ENCODE measurements around the gene VPS35L.

The VPS35L gene

DNA sequence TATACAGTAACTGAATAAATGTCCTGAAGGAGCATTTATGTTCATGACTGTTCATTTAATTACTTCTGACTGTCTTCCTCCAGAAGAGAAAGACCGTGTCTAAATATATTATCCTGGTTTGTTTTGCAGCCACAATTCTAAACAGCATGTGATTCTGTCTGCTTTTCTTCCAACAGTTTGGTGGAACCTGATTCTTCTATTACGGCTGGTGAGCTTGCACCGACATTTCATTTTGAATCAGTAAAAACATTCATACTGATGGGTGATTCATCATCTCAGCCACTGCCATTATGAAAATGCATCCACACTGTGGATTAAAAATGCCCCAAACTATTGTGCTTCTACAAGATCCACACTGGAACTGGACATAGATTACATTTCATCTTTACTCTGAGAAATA lies 145.6 kb downstream of the VPS35L start:
- in situ Hi-C loops (cut with MboI; ENCODE audit: low sequenced_read_pairs), result no loop called here
- H3K36me3 ChIP-seq (replicated peaks), result peaks cover 48% of the 10 kb centered on the region

DNA sequence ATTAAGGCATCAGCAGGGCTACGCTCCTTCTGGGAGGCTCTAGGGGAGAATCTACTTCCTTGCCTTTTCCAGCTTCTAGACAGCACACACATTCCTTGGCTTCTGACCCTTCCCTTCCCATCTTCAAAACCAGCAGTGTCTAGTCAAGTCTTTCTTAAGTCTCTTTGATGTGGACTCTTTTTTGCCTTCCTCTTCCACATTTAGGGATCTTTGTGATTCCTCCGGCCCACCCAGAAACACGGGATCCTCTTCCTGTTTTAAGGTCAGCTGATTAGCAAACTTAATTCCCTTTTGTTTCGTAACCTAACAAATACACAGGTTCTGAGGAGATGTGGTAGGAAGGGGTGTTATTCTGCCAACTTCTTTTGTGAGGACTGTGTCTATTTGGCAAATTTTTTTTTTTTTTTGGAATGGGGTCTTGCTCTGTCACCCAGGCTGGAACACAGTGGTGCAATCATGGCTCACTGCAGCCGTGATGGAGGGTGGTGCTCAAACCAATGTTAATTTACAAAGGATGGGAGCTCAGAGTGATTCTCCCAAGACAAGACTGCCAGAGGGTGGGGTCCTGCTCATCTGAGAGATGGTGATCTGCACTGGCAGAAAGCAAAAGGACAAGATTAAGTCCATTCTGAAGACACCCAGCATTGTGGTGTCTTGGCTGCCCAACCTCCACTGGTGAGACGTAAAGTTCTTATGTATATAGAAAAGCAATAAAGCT lies 147.8 kb downstream of the VPS35L start:
- Histone ChIP-seq H3K4me3 (no peak overlapping the region), H3K36me3 (replicated peaks) (peaks cover 56% of the 10 kb centered on the region), H3K9me3 (no peaks in the 10 kb centered on the region), H3K27me3 (ENCODE audit: low read depth) (no peaks in the 10 kb centered on the region), H3K4me1 (no peaks in the 10 kb centered on the region)
- DNase-seq (ENCODE audit: low spot score in 2 of 2), result no peak
- in situ Hi-C loops (cut with MboI; ENCODE audit: low sequenced_read_pairs), result no loop called here

More for the DNA sequence above, 145.6 kb downstream of the VPS35L start:
- DNase-seq (ENCODE audit: low spot score in 2 of 2), result no peak
- Histone ChIP-seq H3K9me3 (no peaks in the 10 kb centered on the region), H3K4me1 (peaks cover 3% of the 10 kb centered on the region; the same call in 1 of the 2 replicates), H3K27me3 (ENCODE audit: low read depth) (no peaks in the 10 kb centered on the region), H3K4me3 (no peak overlapping the region)

DNA sequence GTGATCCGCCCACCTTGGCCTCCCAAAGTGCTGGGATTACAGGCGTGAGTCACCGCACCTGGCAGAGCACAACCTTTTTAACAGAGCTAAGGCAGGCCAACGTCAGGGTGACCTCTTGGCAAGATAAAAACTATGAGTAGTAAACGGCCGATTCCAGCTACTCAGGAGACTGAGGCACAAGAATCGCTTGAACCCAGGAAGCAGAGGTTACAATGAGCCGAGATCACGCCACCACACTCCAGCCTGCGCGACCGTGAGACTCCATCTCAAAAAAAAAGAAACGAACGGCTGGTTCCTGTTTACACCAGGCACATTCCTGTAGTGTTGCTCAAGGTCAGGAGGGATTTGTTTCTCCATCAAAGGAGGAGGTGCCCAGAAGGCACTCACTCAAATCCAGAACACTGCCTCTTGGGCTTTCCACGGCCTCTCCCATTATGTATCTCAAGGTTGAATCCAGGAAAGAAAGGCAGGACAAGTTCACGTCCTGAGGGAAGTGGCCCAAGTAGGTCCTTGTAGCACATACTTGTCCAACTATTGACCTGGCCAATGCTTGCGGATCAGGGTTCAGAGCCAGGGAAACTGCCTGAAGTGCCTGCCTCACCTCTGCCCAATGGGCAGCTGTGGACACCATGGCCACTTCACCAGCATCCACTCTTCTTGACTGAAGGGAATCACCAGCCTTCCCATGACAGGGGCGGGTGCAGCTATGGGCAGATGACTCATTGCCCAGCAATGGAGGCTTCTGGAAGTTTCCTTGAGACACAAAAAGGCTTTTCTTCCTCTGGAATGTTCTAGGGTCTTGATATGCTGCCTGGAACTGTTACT lies 149.0 kb downstream of the VPS35L start:
- in situ Hi-C loops (cut with MboI; ENCODE audit: low sequenced_read_pairs), result no loop called here
- no peaks in the 10 kb centered on the region for H3K4me1 ChIP-seq

DNA sequence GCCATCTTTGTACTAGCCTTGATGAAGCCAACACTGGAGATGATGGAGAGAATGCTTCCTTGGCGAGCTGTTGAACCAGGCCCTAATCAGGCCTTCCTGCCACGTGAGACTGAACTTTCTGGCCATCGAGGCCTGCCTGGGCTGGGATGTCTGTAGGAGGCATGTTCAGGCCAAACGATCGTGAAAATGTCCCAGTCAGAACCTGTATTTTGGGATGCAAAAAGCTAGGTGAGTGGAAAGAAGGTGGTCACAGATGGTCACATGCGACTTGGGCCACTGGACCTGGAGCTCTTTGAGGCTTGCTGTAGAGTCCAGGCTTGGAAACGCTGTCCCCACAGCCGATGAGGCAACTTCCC lies 149.6 kb downstream of the VPS35L start:
- Histone ChIP-seq H3K4me3 (no peak overlapping the region), H3K4me1 (no peaks in the 10 kb centered on the region), H3K9me3 (no peaks in the 10 kb centered on the region), H3K27me3 (ENCODE audit: low read depth) (no peaks in the 10 kb centered on the region), H3K36me3 (replicated peaks) (peaks cover 61% of the 10 kb centered on the region)
- in situ Hi-C loops (cut with MboI; ENCODE audit: low sequenced_read_pairs), result no loop called here
- DNase-seq (ENCODE audit: low spot score in 2 of 2), result no peak

More for the DNA sequence above, 149.0 kb downstream of the VPS35L start:
- H3K36me3 ChIP-seq (replicated peaks), result peaks cover 60% of the 10 kb centered on the region
- H3K9me3 ChIP-seq, result no peaks in the 10 kb centered on the region
- H3K4me3 ChIP-seq, result no peak overlapping the region
- DNase-seq (ENCODE audit: low spot score in 2 of 2), result no peak
- H3K27me3 ChIP-seq (ENCODE audit: low read depth), result no peaks in the 10 kb centered on the region

DNA sequence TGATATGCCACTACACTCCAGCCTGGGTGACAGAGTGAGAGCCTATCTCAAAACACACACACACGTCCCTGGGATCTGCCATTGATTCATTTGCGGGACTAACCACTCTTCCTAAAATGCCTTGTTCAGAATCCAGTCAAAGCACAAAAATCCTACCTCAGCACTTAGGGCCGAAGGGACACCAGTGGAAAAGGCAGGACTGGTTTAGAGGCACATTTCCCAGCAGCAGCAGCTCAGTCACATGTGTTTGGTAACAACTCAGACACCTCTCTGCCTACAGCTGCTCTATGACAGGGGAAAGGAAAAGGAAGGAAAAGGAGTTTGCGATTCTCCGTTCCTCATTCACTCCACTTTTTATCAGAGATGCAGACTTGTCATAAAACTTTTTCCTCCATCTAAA lies 150.3 kb downstream of the VPS35L start:
- Histone ChIP-seq H3K4me3 (no peak overlapping the region), H3K27me3 (ENCODE audit: low read depth) (no peaks in the 10 kb centered on the region), H3K4me1 (no peaks in the 10 kb centered on the region), H3K36me3 (replicated peaks) (peaks cover 65% of the 10 kb centered on the region), H3K9me3 (no peaks in the 10 kb centered on the region)
- DNase-seq (ENCODE audit: low spot score in 2 of 2), result no peak
- in situ Hi-C loops (cut with MboI; ENCODE audit: low sequenced_read_pairs), result no loop called here

DNA sequence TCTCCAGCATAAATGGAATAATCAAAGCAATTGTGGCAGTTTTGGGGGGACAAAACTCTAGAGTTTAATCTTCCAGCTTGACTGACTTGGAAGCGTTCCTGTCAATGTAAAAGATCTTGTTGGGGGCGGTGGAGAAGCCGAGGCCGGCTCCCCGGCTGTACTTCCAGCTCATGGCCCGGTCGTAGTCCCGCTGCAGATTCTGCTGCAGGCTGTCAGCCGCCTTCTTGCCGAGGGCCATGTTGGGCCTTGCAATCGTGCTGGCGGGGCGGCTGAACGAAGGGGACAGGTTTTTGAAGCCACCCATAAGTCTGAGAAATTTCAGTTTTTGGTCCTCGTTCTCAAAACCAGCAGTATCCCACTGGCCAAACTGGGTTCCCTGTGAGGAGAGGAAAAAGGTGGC lies 151.3 kb downstream of the VPS35L start:
- H3K4me1 ChIP-seq, result no peaks in the 10 kb centered on the region
- in situ Hi-C loops (cut with MboI; ENCODE audit: low sequenced_read_pairs), result no loop called here
- no peak overlapping the region for H3K4me3 ChIP-seq
- peaks cover 72% of the 10 kb centered on the region for H3K36me3 ChIP-seq (replicated peaks)
- no peaks in the 10 kb centered on the region for H3K9me3 ChIP-seq
- H3K27me3 ChIP-seq (ENCODE audit: low read depth), result no peaks in the 10 kb centered on the region
- no peak for DNase-seq (ENCODE audit: low spot score in 2 of 2)

DNA sequence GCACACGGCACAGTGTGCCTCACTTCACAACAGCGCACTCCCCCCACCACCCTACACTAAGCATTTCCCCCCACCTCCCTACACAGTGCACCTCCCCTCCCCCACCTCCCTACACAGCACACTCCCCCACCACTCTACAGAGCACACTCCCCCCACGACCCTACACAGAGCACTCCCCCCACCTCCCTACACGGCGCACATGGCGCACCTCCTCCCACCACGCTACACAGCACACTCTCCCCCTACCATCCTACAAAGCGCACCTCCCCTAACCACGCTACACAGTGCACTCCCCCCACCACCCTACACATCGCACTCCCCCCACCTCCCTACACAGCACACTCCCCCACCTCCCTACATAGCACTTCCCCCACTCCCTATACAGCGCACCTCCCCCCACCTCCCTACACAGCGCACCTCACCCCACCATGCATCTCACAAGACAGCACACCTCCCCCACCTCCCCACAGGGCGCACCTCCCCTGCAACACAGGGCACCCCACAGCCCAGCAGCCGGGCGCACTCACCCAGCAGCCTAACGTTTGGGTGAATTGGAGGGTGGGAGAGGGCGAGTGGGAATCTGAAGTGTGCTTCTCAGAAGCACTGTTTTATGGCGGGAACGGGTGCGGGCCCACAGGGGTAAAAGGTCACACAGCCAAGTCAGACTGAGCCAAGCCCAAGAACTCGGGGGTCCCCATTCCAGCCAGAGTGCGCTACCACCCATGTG lies 152.2 kb downstream of the VPS35L start:
- Histone ChIP-seq H3K9me3 (no peaks in the 10 kb centered on the region), H3K27me3 (ENCODE audit: low read depth) (no peaks in the 10 kb centered on the region), H3K4me3 (no peak overlapping the region), H3K36me3 (replicated peaks) (peaks cover 72% of the 10 kb centered on the region), H3K4me1 (no peaks in the 10 kb centered on the region)
- in situ Hi-C loops (cut with MboI; ENCODE audit: low sequenced_read_pairs), result no loop called here
- no peak for DNase-seq (ENCODE audit: low spot score in 2 of 2)

DNA sequence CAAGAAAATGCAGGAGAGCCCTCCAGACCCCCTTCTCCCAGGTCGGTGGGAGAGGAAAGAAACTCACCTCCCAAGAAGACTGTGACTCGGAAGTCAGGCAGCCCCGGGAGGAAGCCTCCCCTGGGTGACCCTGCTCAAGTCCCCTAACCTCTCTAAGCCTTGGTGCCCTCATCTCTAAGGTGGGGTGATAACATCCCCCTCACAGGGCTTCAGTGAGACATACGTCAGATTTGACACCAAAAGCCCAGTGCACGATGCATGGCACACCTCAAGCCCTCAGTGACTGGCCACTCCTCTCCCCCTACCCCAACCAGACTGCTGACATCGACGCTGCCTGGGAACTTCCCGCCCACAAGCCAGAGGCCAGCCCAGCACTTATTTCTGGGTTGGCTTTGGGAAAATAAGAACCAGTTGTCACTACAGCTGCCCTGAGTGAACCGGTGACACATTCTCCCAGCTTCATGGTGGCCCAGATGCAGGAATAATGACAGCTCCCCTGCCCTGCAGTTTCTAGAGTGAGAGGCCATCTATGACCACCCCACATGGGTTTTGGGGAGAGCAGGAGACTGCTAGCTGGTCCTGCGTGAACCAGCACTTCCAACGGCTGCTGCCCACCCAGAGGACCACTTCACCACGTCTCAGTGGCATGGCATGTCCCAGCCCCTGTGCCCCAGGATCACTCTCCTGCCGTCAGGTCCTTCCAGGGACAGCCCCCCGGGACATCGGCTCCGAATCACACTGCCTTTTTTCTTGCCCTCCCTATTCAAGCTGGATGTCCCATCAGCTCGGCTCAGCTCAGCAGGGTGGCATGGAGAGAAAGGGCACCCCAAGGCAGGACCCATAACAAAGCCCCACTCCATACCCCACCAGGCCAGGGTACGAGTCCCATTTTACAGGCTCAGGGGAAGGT lies 153.0 kb downstream of the VPS35L start:
- in situ Hi-C loops (cut with MboI; ENCODE audit: low sequenced_read_pairs), result no loop called here
- H3K36me3 ChIP-seq (replicated peaks), result peaks cover 75% of the 10 kb centered on the region

DNA sequence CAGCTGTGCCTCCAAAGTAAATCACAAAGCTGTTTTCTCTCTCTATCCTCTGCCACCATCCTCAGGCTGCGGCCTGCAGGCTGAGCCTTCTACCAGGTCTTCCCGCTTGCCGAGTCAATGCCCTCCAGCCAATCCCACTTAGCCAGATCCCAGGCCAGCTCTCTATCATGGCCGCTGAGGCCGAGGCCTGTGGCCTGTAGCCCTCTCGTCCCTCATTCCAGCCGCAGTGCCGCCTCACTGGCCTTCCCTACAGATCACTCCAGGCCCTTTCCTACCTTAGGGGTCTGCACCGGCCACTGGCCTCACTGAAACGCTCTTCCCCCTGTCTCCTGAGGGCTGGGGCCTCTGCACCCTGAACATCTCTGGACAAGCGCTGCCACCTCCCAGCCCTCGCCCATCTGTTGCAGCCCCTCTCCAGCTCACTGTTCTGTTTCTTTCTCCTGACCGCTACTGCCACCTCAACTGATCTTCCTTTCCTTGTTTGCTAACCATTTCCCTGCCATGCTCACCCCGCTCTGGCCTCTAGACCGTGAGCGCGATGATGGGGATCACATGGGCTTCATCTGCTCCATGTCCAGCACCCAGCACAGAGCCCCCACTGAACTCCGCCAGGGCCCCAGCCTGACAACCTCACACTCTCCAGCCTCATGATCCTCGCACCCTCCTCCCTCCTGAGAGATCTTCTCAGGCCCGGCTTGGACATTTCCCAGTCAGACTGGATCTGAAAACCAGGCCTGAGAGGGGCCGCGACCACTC lies 154.1 kb downstream of the VPS35L start:
- H3K4me1 ChIP-seq, result no peaks in the 10 kb centered on the region
- in situ Hi-C loops (cut with MboI; ENCODE audit: low sequenced_read_pairs), result no loop called here
- H3K36me3 ChIP-seq (replicated peaks), result peaks cover 73% of the 10 kb centered on the region
- DNase-seq (ENCODE audit: low spot score in 2 of 2), result no peak
- no peak overlapping the region for H3K4me3 ChIP-seq
- no peaks in the 10 kb centered on the region for H3K27me3 ChIP-seq (ENCODE audit: low read depth)
- H3K9me3 ChIP-seq, result no peaks in the 10 kb centered on the region

More for the DNA sequence above, 153.0 kb downstream of the VPS35L start:
- Histone ChIP-seq H3K9me3 (no peaks in the 10 kb centered on the region), H3K4me1 (no peaks in the 10 kb centered on the region), H3K4me3 (no peak overlapping the region), H3K27me3 (ENCODE audit: low read depth) (no peaks in the 10 kb centered on the region)
- DNase-seq (ENCODE audit: low spot score in 2 of 2), result no peak

DNA sequence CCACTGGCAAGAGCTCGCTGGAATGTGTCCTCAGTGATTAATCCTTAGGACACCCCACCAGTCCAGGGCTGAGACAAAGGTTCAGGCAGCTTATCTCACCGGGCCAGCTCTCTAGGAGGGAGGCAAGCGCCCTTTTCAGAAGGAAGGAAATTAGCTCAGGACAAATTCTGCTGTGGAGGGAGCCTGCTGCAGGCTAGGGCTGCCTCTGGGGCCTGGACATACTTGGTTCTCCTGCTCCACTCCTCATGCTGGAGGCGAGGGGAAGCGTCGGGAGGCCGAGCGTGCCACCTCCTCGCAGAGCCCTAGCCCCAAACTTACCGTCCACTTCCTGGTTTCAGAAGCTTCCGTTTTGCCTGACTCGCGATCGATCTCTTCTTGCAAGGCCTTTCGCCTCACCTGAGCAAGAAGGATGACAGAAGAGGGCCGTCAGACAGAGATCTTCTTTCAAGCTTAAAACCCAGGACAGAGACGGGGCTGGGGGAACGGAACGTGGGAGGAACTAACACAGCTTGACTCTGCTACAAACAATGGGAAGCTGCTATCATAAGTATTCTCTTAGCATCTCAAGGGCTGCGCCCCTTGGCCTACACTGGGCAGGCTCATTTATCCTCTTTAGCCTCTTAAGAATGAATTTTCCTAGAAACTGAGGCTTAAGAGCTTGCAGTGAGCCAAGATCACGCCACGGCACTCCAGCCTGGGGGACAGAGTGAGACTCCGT lies 154.8 kb downstream of the VPS35L start:
- Histone ChIP-seq H3K4me3 (no peak overlapping the region), H3K4me1 (no peaks in the 10 kb centered on the region), H3K27me3 (ENCODE audit: low read depth) (no peaks in the 10 kb centered on the region), H3K36me3 (replicated peaks) (peaks cover 71% of the 10 kb centered on the region), H3K9me3 (no peaks in the 10 kb centered on the region)
- in situ Hi-C loops (cut with MboI; ENCODE audit: low sequenced_read_pairs), result no loop called here
- no peak for DNase-seq (ENCODE audit: low spot score in 2 of 2)

DNA sequence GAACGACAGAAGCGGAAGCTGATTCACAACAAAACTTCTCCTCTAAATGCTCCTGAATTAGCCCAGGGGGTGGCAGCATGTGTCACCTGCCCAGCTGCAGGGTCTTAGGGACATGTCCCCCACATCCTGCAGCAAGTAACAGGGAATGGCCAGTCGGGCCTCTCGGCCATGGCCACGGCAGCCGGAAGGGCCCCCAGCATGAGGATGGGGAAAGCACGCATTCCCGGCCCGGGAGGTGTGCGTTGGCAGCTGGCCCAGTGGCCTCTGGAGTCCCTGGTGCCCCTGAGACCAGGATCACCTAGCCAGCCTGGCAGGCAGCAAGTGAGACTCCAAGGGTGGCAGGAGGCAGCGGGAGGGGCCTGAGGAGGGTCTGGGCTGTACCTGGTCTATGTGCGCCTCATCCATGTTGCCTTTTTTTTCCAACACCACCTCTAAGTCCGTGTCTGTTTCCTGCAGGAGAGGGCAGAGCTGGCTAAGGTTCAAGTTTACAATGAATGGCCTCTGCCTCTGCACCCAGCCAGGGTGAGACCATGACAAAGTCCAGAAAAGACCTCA lies 155.6 kb downstream of the VPS35L start:
- in situ Hi-C loops (cut with MboI; ENCODE audit: low sequenced_read_pairs), result no loop called here
- H3K4me3 ChIP-seq, result no peak overlapping the region
- no peaks in the 10 kb centered on the region for H3K27me3 ChIP-seq (ENCODE audit: low read depth)
- H3K4me1 ChIP-seq, result peaks cover 1% of the 10 kb centered on the region; the same call in 1 of the 2 replicates
- DNase-seq (ENCODE audit: low spot score in 2 of 2), result no peak
- peaks cover 67% of the 10 kb centered on the region for H3K36me3 ChIP-seq (replicated peaks)
- H3K9me3 ChIP-seq, result no peaks in the 10 kb centered on the region

DNA sequence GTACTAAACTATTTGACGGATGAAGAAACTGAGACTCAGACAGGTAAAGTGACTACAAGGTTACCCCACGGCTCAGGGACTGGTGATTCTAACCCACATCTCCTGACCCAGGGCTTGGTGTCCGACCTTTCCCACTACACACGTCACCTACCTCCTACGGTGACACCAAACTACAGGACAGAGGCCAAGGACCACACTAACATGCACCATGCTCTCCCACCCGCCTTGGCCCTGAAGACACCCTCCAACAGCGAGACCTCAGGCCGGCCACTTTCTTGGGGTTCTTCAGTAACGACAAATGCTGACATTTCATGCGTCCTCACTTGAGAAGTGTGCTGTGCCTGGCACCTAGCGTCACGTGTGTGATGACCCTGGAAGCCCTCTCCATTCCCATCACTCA lies 156.1 kb downstream of the VPS35L start:
- peaks cover 6% of the 10 kb centered on the region; the same call in 1 of the 2 replicates for H3K4me1 ChIP-seq
- peaks cover 64% of the 10 kb centered on the region for H3K36me3 ChIP-seq (replicated peaks)
- in situ Hi-C loops (cut with MboI; ENCODE audit: low sequenced_read_pairs), result no loop called here
- H3K9me3 ChIP-seq, result no peaks in the 10 kb centered on the region
- no peak overlapping the region for H3K4me3 ChIP-seq
- no peak for DNase-seq (ENCODE audit: low spot score in 2 of 2)
- H3K27me3 ChIP-seq (ENCODE audit: low read depth), result no peaks in the 10 kb centered on the region

Data from HAP-1 (cell line).